PC-9 (cell line): ENCODE measurements around the gene SPESP1. TPM values are rescaled to one million over a fixed set of nuclear protein-coding genes. Genes with fewer than 3 reads are reported as not detected.

Source experiments
- BruUV-seq: library from RNA; stranded (reverse); fragments of 400-500 nt; replicated peaks from 2 replicates; lab custom pipeline; 2021; lab: Mats Ljungman, UMichigan
- CTCF ChIA-PET: fragments of 300-600 bp; sonication (Branson Sonifier 250); formaldehyde crosslinking; loops from one replicate; lab custom pipeline; 2022; ENCODE audit warnings: antibody characterized with exemption; lab: Charles Lee
- POLR2A ChIA-PET: fragments of 300-600 bp; sonication (Branson Sonifier 250); formaldehyde crosslinking; loops from one replicate; lab custom pipeline; 2022; ENCODE audit warnings: antibody characterized with exemption; ENCODE audit not compliant: unreplicated experiment; lab: Charles Lee
- DNase-seq, 2 experiments: peaks; one replicate each; pipeline versions ENCODE4 v3.0.0 to v3.0.0-alpha.2; 2015 to 2022; ENCODE audit warnings: mixed read lengths in 1 of 2
- H2AFZ ChIP-seq: fragments of 200-600 bp; sonication (generic); 2 replicates; pipeline ENCODE4 v1.8.1; 2017; ENCODE audit warnings: antibody characterized with exemption
- H3F3A ChIP-seq: fragments of 200-600 bp; sonication (generic); 2 replicates; pipeline ENCODE4 v1.8.1; 2017; ENCODE audit warnings: antibody characterized with exemption, mild to moderate bottlenecking, low read depth; ENCODE audit not compliant: insufficient read depth
- H3K27ac ChIP-seq: fragments of 200-600 bp; sonication (generic); 2 replicates; pipeline ENCODE4 v1.6.1; 2016; ENCODE audit warnings: mixed run types
- H3K27me3 ChIP-seq: fragments of 200-600 bp; sonication (generic); 2 replicates; pipeline ENCODE4 v1.6.1; 2016; ENCODE audit warnings: low read depth, mixed run types; ENCODE audit not compliant: insufficient read depth
- H3K36me3 ChIP-seq: fragments of 200-600 bp; sonication (generic); 2 replicates; pipeline ENCODE4 v1.6.1; 2016; ENCODE audit warnings: low read depth, mixed run types
- H3K4me1 ChIP-seq: fragments of 200-600 bp; sonication (generic); replicated peaks from 2 replicates; pipeline ENCODE4 v1.6.1; 2016; ENCODE audit warnings: mixed run types; ENCODE audit not compliant: insufficient read depth
- H3K4me2 ChIP-seq: fragments of 200-600 bp; sonication (generic); 2 replicates; pipeline ENCODE4 v1.6.1; 2017; ENCODE audit warnings: mixed run types
- H3K4me3 ChIP-seq: fragments of 200-600 bp; sonication (generic); 2 replicates; pipeline ENCODE4 v1.6.1; 2016; ENCODE audit warnings: mixed run types
- H3K79me2 ChIP-seq: fragments of 200-600 bp; sonication (generic); 2 replicates; pipeline ENCODE4 v1.6.1; 2017; ENCODE audit warnings: low read depth, mixed run types
- H3K9me2 ChIP-seq: fragments of 200-600 bp; sonication (generic); 2 replicates; pipeline ENCODE4 v1.8.1; 2017; ENCODE audit warnings: mild to moderate bottlenecking; ENCODE audit not compliant: insufficient read depth
- H3K9me3 ChIP-seq: fragments of 200-600 bp; sonication (generic); 2 replicates; pipeline ENCODE4 v1.8.1; 2016; ENCODE audit warnings: low read depth; ENCODE audit not compliant: insufficient read depth
- H4K20me1 ChIP-seq: fragments of 200-600 bp; sonication (generic); 2 replicates; pipeline ENCODE4 v1.8.1; 2017; ENCODE audit not compliant: insufficient read depth
- CTCF ChIP-seq: fragments of 200-600 bp; sonication (generic); conservative IDR thresholded peaks from 2 replicates; pipeline ENCODE4 v1.6.1; 2017; ENCODE audit warnings: mixed run types, antibody characterized with exemption, mild to moderate bottlenecking, moderate library complexity
- EZH2 ChIP-seq: fragments of 200-600 bp; sonication (generic); IDR thresholded peaks from 2 replicates; pipeline ENCODE4 v1.8.0; 2017; ENCODE audit warnings: antibody characterized with exemption, low read depth
- intact Hi-C: fragments of 100-400 bp; cut with micrococcal nuclease; formaldehyde crosslinking; loops from one replicate; pipeline ENCODE4 v1.10.0; 2022; ENCODE audit not compliant: unreplicated experiment
- total RNA-seq: library from RNA; stranded (reverse); gene quantifications from 2 replicates; pipeline ENCODE4 v1.2.3, GENCODE V29; 2021

Gene SPESP1
- total RNA-seq, 1 experiment from 2014 or later: not detected

- DNase-seq: peak; percentile 48 to 77
- Histone ChIP-seq H3K36me3 (no peaks in the 10 kb centered on the region), H3F3A (no peaks in the 10 kb centered on the region), H3K9me3 (no peaks in the 10 kb centered on the region), H3K4me2 (no peak overlapping the region), H2AFZ (no peak overlapping the region), H3K4me1 (no peaks in the 10 kb centered on the region), H3K9me2 (no peaks in the 10 kb centered on the region), H3K27ac (no peak overlapping the region), H4K20me1 (no peaks in the 10 kb centered on the region), H3K27me3 (no peaks in the 10 kb centered on the region), H3K4me3 (no peak overlapping the region), H3K79me2 (no peaks in the 10 kb centered on the region)
- intact Hi-C loops: loop anchor here (1.0 to 5.0 kb wide), 7 partner anchors 48 to 673 kb away; no protein-coding TSS in a partner anchor
- ChIA-PET POLR2A (no interaction called here), CTCF (interaction anchor here (0.6 to 1.3 kb wide), 13 partner anchors 28 to 619 kb away, joined by 3 to 14 read pairs (median 4); no protein-coding TSS in a partner anchor)
- BruUV-seq: no TSS peak
- TF ChIP-seq CTCF (peak; percentile 86), EZH2 (no peak)
Observed at GRCh38 chr15:68924866-68925560, 5.3 kb upstream of the SPESP1 start.

GRCh38 chr15:68933001-68933400 is 2.7 kb downstream of the SPESP1 start:
- H3F3A ChIP-seq: no peaks in the 10 kb centered on the region

GRCh38 chr15:68934341-68934740 is 4.0 kb downstream of the SPESP1 start:
- POLR2A ChIA-PET: no interaction called here
- intact Hi-C loops: no loop called here
- TF ChIP-seq EZH2 (no peak), CTCF (no peak)

More at GRCh38 chr15:68933001-68933400, 2.7 kb downstream of the SPESP1 start:
- H3K27ac ChIP-seq: no peak overlapping the region
- no peaks in the 10 kb centered on the region for H3K79me2 ChIP-seq
- intact Hi-C loops: no loop called here
- no peaks in the 10 kb centered on the region for H3K27me3 ChIP-seq
- H3K9me3 ChIP-seq: no peaks in the 10 kb centered on the region
- no peak for TF ChIP-seq EZH2
- no peak for TF ChIP-seq CTCF
- ChIA-PET CTCF (no interaction called here), POLR2A (no interaction called here)
- no peak overlapping the region for H2AFZ ChIP-seq
- BruUV-seq: no TSS peak
- H3K9me2 ChIP-seq: no peaks in the 10 kb centered on the region
- H3K4me2 ChIP-seq: no peak overlapping the region
- H3K36me3 ChIP-seq: no peaks in the 10 kb centered on the region
- H3K4me1 ChIP-seq: no peaks in the 10 kb centered on the region
- no peak overlapping the region for H3K4me3 ChIP-seq
- H4K20me1 ChIP-seq: no peaks in the 10 kb centered on the region
- DNase-seq: no peak

More at GRCh38 chr15:68934341-68934740, 4.0 kb downstream of the SPESP1 start:
- H3K79me2 ChIP-seq: no peaks in the 10 kb centered on the region
- H3F3A ChIP-seq: no peaks in the 10 kb centered on the region
- no TSS peak for BruUV-seq
- DNase-seq: no peak
- CTCF ChIA-PET: no interaction called here
- no peaks in the 10 kb centered on the region for H3K9me2 ChIP-seq
- H2AFZ ChIP-seq: no peak overlapping the region
- H3K36me3 ChIP-seq: no peaks in the 10 kb centered on the region
- no peaks in the 10 kb centered on the region for H3K27me3 ChIP-seq
- no peak overlapping the region for H3K4me2 ChIP-seq
- H3K4me1 ChIP-seq: no peaks in the 10 kb centered on the region
- no peaks in the 10 kb centered on the region for H3K9me3 ChIP-seq
- no peak overlapping the region for H3K27ac ChIP-seq
- no peaks in the 10 kb centered on the region for H4K20me1 ChIP-seq
- H3K4me3 ChIP-seq: no peak overlapping the region
